ENCODE measurements around the gene MSMP. TPM values are rescaled to one million over a fixed set of nuclear protein-coding genes. Genes with fewer than 3 reads are reported as not detected.

The MSMP gene
- total RNA-seq, 4 donors from 2014 or later, result 1.3 TPM; not detected in 3

- H3K4me3 ChIP-seq, result no peak overlapping the region
- peaks cover 96 to 100% (median 99%) of the 10 kb centered on the region in 4 donors for H3K36me3 ChIP-seq
- TF ChIP-seq POLR2AphosphoS5 (IDR thresholded peaks at IDR 0.05), result no peak
- peak overlapping the region; percentile 71 to 98 (median 76) for H3K27ac ChIP-seq (replicated peaks in 1 of 4)
- H3K9me3 ChIP-seq, result no peaks in the 10 kb centered on the region
- 90% methylated on average over 6 of the region's 11 CpGs for WGBS
- peaks cover 0 to 46% (median 26%) of the 10 kb centered on the region in 4 donors for H3K4me1 ChIP-seq
- H3K27me3 ChIP-seq, result no peaks in the 10 kb centered on the region
- intact Hi-C loops (cut with DNase I), result no loop called here
- DNase-seq (ENCODE audit: extremely low spot score), result no peak
Measured at GRCh38 chr9:35712762-35713400, 41.2 kb downstream of the MSMP start.

- intact Hi-C loops (cut with DNase I), result no loop called here
- Histone ChIP-seq H3K36me3 (peaks cover 96 to 100% (median 99%) of the 10 kb centered on the region in 4 donors), H3K9me3 (no peaks in the 10 kb centered on the region), H3K27ac (replicated peaks in 1 of 4) (peak overlapping the region; percentile 71 to 98 (median 76)), H3K4me1 (peaks cover 0 to 38% (median 21%) of the 10 kb centered on the region in 4 donors), H3K4me3 (no peak overlapping the region), H3K27me3 (no peaks in the 10 kb centered on the region)
- 85% methylated on average over 21 of the region's 21 CpGs for WGBS
- no peak for DNase-seq (ENCODE audit: extremely low spot score)
- no peak for TF ChIP-seq POLR2AphosphoS5 (IDR thresholded peaks at IDR 0.05)
Measured at GRCh38 chr9:35711501-35712428, 42.3 kb downstream of the MSMP start.

- Histone ChIP-seq H3K9me3 (no peaks in the 10 kb centered on the region), H3K27me3 (no peaks in the 10 kb centered on the region), H3K36me3 (peaks cover 97 to 100% (median 100%) of the 10 kb centered on the region in 4 donors), H3K4me1 (peaks cover 0 to 30% (median 13%) of the 10 kb centered on the region in 4 donors), H3K27ac (replicated peaks in 1 of 4) (peak overlapping the region; percentile 71 to 98 (median 76)), H3K4me3 (no peak overlapping the region)
- TF ChIP-seq CTCF (IDR thresholded peaks at IDR 0.05), result no peak
- intact Hi-C loops (cut with DNase I), result no loop called here
- WGBS, result 82% methylated on average over 5 of the region's 7 CpGs
- DNase-seq (ENCODE audit: extremely low spot score), result no peak
Measured at GRCh38 chr9:35710818-35711500, 43.1 kb downstream of the MSMP start.

GRCh38 chr9:35708146-35708545 lies 45.9 kb downstream of the MSMP start:
- DNase-seq (ENCODE audit: extremely low spot score), result no peak
- Histone ChIP-seq H3K4me1 (peaks cover 0 to 9% (median 0%) of the 10 kb centered on the region in 4 donors), H3K36me3 (peaks cover 98 to 100% (median 100%) of the 10 kb centered on the region in 4 donors), H3K27ac (replicated peaks in 1 of 4) (peak overlapping the region; percentile 69 to 98 (median 96)), H3K9me3 (no peaks in the 10 kb centered on the region), H3K4me3 (no peak overlapping the region), H3K27me3 (no peaks in the 10 kb centered on the region)
- no peak for TF ChIP-seq EP300 (IDR thresholded peaks at IDR 0.05)
- intact Hi-C loops (cut with DNase I), result no loop called here
- 91% methylated on average over 4 of the region's 4 CpGs for WGBS

DNA sequence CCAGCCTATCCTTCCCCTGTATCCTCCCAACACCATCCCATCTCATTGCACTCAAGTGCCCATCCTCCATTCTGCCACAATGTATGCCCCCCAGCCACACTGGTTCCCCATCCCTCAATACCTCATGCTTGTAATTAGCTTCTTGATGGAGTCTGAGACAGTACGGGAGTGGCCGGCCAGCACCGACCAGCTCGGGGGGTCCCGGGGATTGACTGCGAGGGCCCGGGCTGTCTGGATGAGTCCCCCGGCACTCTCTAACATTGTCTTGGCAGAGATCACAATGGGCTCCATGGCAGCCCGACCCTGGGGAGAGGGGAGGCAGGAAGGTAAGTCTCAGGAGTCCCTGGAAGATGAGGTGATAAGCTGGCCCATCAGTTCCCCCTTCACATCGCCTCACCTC lies 47.1 kb downstream of the MSMP start:
- Histone ChIP-seq H3K9me3 (no peaks in the 10 kb centered on the region), H3K27me3 (no peaks in the 10 kb centered on the region), H3K4me3 (no peak overlapping the region), H3K4me1 (peaks cover 0 to 9% (median 0%) of the 10 kb centered on the region in 4 donors), H3K36me3 (peaks cover 98 to 100% (median 100%) of the 10 kb centered on the region in 4 donors), H3K27ac (replicated peaks in 1 of 4) (peak overlapping the region; percentile 69 to 98 (median 96))
- intact Hi-C loops (cut with DNase I), result no loop called here
- no peak for TF ChIP-seq CTCF (IDR thresholded peaks at IDR 0.05)
- no peak for TF ChIP-seq POLR2AphosphoS5 (IDR thresholded peaks at IDR 0.05)
- TF ChIP-seq POLR2A (IDR thresholded peaks at IDR 0.05; ENCODE audit: low read depth), result no peak
- no peak for TF ChIP-seq EP300 (IDR thresholded peaks at IDR 0.05)
- DNase-seq (ENCODE audit: extremely low spot score), result no peak
- 87% methylated on average over 6 of the region's 10 CpGs for WGBS

Data from esophagus muscularis mucosa (tissue), 4 donors.